Activated CD8-positive, alpha-beta memory T cell treated with anti-CD3 and anti-CD28 coated beads, Interleukin-2, amount 10 ng/mL, durations not matched to agents 7 days and 5 days (primary cell): ENCODE results near the gene MTUS2. TPM values are rescaled to one million over a fixed set of nuclear protein-coding genes. Genes with fewer than 3 reads are reported as not detected.

Experiments used
- ATAC-seq: fragments of 150-1000 bp; cut with Tn5 transposase; one replicate; pipeline ENCODE4 v1.10.0; 2021; ENCODE audit warnings: moderate library complexity
- CTCF ChIA-PET: fragments of 350-600 bp; sonication (Branson Sonifier 250); formaldehyde crosslinking; loops from one replicate; lab custom pipeline; 2021; ENCODE audit warnings: antibody characterized with exemption; lab: Charles Lee
- DNase-seq: peaks from one replicate; pipeline ENCODE4 v3.0.0-alpha.2; 2020
- H3K27ac Mint-ChIP-seq: one replicate; pipeline ENCODE4 v1.8.0; 2021; ENCODE audit warnings: mild to moderate bottlenecking, mixed read lengths
- H3K27me3 Mint-ChIP-seq: one replicate; pipeline ENCODE4 v1.8.0; 2021; ENCODE audit warnings: mixed read lengths
- H3K36me3 Mint-ChIP-seq: one replicate; pipeline ENCODE4 v1.8.0; 2021; ENCODE audit warnings: mild to moderate bottlenecking, mixed read lengths
- H3K4me1 Mint-ChIP-seq: one replicate; pipeline ENCODE4 v1.8.0; 2021; ENCODE audit warnings: mixed read lengths
- H3K4me3 Mint-ChIP-seq: one replicate; pipeline ENCODE4 v1.8.0; 2021; ENCODE audit warnings: mild to moderate bottlenecking, moderate library complexity, mixed read lengths
- H3K9me3 Mint-ChIP-seq: one replicate; pipeline ENCODE4 v1.8.0; 2022; ENCODE audit warnings: low read depth, mixed read lengths
- total RNA-seq, 2 experiments: library from RNA; stranded (reverse); gene quantifications; one replicate each; pipeline ENCODE4 v1.2.3, GENCODE V29; 2021

The MTUS2 gene
- total RNA-seq, 2 experiments from 2014 or later, result not detected

GRCh38 chr13:29459813-29460355 lies 639.7 kb downstream of the MTUS2 start:
- H3K27ac Mint-ChIP-seq, result no peak overlapping the region
- no peaks in the 10 kb centered on the region for H3K4me1 Mint-ChIP-seq
- ATAC-seq, result no peak
- peak; percentile 15 for DNase-seq
- H3K36me3 Mint-ChIP-seq, result no peaks in the 10 kb centered on the region
- no peaks in the 10 kb centered on the region for H3K9me3 Mint-ChIP-seq
- no peak overlapping the region for H3K4me3 Mint-ChIP-seq
- CTCF ChIA-PET, result interaction anchor here (2.4 kb wide), 1 partner anchor 13 kb away, joined by 6 read pairs; no protein-coding TSS in a partner anchor
- H3K27me3 Mint-ChIP-seq, result peaks cover 29% of the 10 kb centered on the region

GRCh38 chr13:29464105-29464679 lies 644.1 kb downstream of the MTUS2 start:
- no peak for ATAC-seq
- Mint-ChIP-seq H3K27ac (no peak overlapping the region), H3K27me3 (peaks cover 19% of the 10 kb centered on the region), H3K4me3 (no peak overlapping the region), H3K36me3 (no peaks in the 10 kb centered on the region), H3K9me3 (no peaks in the 10 kb centered on the region), H3K4me1 (peaks cover 5% of the 10 kb centered on the region)
- no peak for DNase-seq
- CTCF ChIA-PET, result no interaction called here

- H3K27me3 Mint-ChIP-seq, result peaks cover 10% of the 10 kb centered on the region
- no peaks in the 10 kb centered on the region for H3K36me3 Mint-ChIP-seq
- H3K4me3 Mint-ChIP-seq, result no peak overlapping the region
- no peaks in the 10 kb centered on the region for H3K9me3 Mint-ChIP-seq
- DNase-seq, result no peak
- CTCF ChIA-PET, result no interaction called here
- ATAC-seq, result no peak
- peaks cover 5% of the 10 kb centered on the region for H3K4me1 Mint-ChIP-seq
- no peak overlapping the region for H3K27ac Mint-ChIP-seq
Measured at GRCh38 chr13:29465741-29466293, 645.7 kb downstream of the MTUS2 start.

GRCh38 chr13:29471551-29471950 lies 651.4 kb downstream of the MTUS2 start:
- Mint-ChIP-seq H3K4me1 (peaks cover 5% of the 10 kb centered on the region), H3K9me3 (no peaks in the 10 kb centered on the region), H3K27ac (no peak overlapping the region), H3K27me3 (peaks cover 6% of the 10 kb centered on the region), H3K36me3 (no peaks in the 10 kb centered on the region), H3K4me3 (no peak overlapping the region)
- ATAC-seq (no peak), DNase-seq (no peak)
- CTCF ChIA-PET, result interaction anchor here (0.5 to 3.2 kb wide), 9 partner anchors 11 to 813 kb away, joined by 3 to 11 read pairs (median 3); partner anchors contain the start of gene POMP

- CTCF ChIA-PET, result interaction anchor here (0.5 to 4.0 kb wide), 13 partner anchors 11 to 813 kb away, joined by 3 to 16 read pairs (median 3); partner anchors contain the start of gene POMP
- peaks cover 13% of the 10 kb centered on the region for H3K27me3 Mint-ChIP-seq
- no peaks in the 10 kb centered on the region for H3K36me3 Mint-ChIP-seq
- DNase-seq (peak; percentile 67), ATAC-seq (no peak)
- no peak overlapping the region for H3K27ac Mint-ChIP-seq
- H3K4me1 Mint-ChIP-seq, result peaks cover 2% of the 10 kb centered on the region
- H3K9me3 Mint-ChIP-seq, result no peaks in the 10 kb centered on the region
- H3K4me3 Mint-ChIP-seq, result no peak overlapping the region
Measured at GRCh38 chr13:29472332-29472961, 652.3 kb downstream of the MTUS2 start.

- H3K36me3 Mint-ChIP-seq, result no peaks in the 10 kb centered on the region
- peaks cover 11% of the 10 kb centered on the region for H3K27me3 Mint-ChIP-seq
- CTCF ChIA-PET, result interaction anchor here (0.7 to 4.0 kb wide), 7 partner anchors 11 to 241 kb away, joined by 3 to 16 read pairs (median 6); no protein-coding TSS in a partner anchor
- no peak for DNase-seq
- H3K4me3 Mint-ChIP-seq, result no peak overlapping the region
- ATAC-seq, result no peak
- no peak overlapping the region for H3K27ac Mint-ChIP-seq
- no peaks in the 10 kb centered on the region for H3K9me3 Mint-ChIP-seq
- no peaks in the 10 kb centered on the region for H3K4me1 Mint-ChIP-seq
Measured at GRCh38 chr13:29473166-29473565, 653.0 kb downstream of the MTUS2 start.

GRCh38 chr13:29474991-29475390 lies 654.9 kb downstream of the MTUS2 start:
- H3K4me3 Mint-ChIP-seq, result no peak overlapping the region
- peaks cover 11% of the 10 kb centered on the region for H3K27me3 Mint-ChIP-seq
- H3K27ac Mint-ChIP-seq, result no peak overlapping the region
- H3K4me1 Mint-ChIP-seq, result no peaks in the 10 kb centered on the region
- H3K9me3 Mint-ChIP-seq, result no peaks in the 10 kb centered on the region
- CTCF ChIA-PET, result interaction anchor here (4.0 kb wide), 1 partner anchor 33 kb away, joined by 16 read pairs; no protein-coding TSS in a partner anchor
- no peaks in the 10 kb centered on the region for H3K36me3 Mint-ChIP-seq
- DNase-seq, result no peak
- ATAC-seq, result no peak

- CTCF ChIA-PET, result no interaction called here
- no peak for ATAC-seq
- no peak overlapping the region for H3K4me3 Mint-ChIP-seq
Measured at GRCh38 chr13:29476046-29476445, 655.9 kb downstream of the MTUS2 start.

GRCh38 chr13:29479716-29480492 lies 659.8 kb downstream of the MTUS2 start:
- H3K36me3 Mint-ChIP-seq, result no peaks in the 10 kb centered on the region
- no peak overlapping the region for H3K4me3 Mint-ChIP-seq
- DNase-seq (no peak), ATAC-seq (no peak)
- CTCF ChIA-PET, result interaction anchor here (1.0 kb wide), 1 partner anchor 28 kb away, joined by 4 read pairs; no protein-coding TSS in a partner anchor
- H3K27ac Mint-ChIP-seq, result no peak overlapping the region
- peaks cover 16% of the 10 kb centered on the region for H3K27me3 Mint-ChIP-seq
- no peaks in the 10 kb centered on the region for H3K4me1 Mint-ChIP-seq
- no peaks in the 10 kb centered on the region for H3K9me3 Mint-ChIP-seq

More at GRCh38 chr13:29476046-29476445, 655.9 kb downstream of the MTUS2 start:
- Mint-ChIP-seq H3K36me3 (no peaks in the 10 kb centered on the region), H3K27ac (no peak overlapping the region), H3K27me3 (peaks cover 14% of the 10 kb centered on the region), H3K9me3 (no peaks in the 10 kb centered on the region), H3K4me1 (no peaks in the 10 kb centered on the region)
- no peak for DNase-seq

GRCh38 chr13:29480893-29481525 lies 660.9 kb downstream of the MTUS2 start:
- Mint-ChIP-seq H3K36me3 (no peaks in the 10 kb centered on the region), H3K27ac (no peak overlapping the region), H3K9me3 (no peaks in the 10 kb centered on the region), H3K27me3 (peaks cover 22% of the 10 kb centered on the region), H3K4me3 (no peak overlapping the region), H3K4me1 (no peaks in the 10 kb centered on the region)
- DNase-seq, result no peak
- CTCF ChIA-PET, result interaction anchor here (1.8 kb wide), 1 partner anchor 27 kb away, joined by 5 read pairs; no protein-coding TSS in a partner anchor
- no peak for ATAC-seq

- CTCF ChIA-PET, result interaction anchor here (1.8 kb wide), 1 partner anchor 26 kb away, joined by 5 read pairs; no protein-coding TSS in a partner anchor
Measured at GRCh38 chr13:29481603-29482002, 661.5 kb downstream of the MTUS2 start.

GRCh38 chr13:29482504-29482903 lies 662.4 kb downstream of the MTUS2 start:
- H3K27me3 Mint-ChIP-seq, result peaks cover 12% of the 10 kb centered on the region
- no peak for ATAC-seq
- CTCF ChIA-PET, result interaction anchor here (1.8 kb wide), 1 partner anchor 25 kb away, joined by 5 read pairs; no protein-coding TSS in a partner anchor
- no peak for DNase-seq
- H3K4me3 Mint-ChIP-seq, result no peak overlapping the region
- H3K36me3 Mint-ChIP-seq, result no peaks in the 10 kb centered on the region
- no peaks in the 10 kb centered on the region for H3K4me1 Mint-ChIP-seq
- no peaks in the 10 kb centered on the region for H3K9me3 Mint-ChIP-seq
- no peak overlapping the region for H3K27ac Mint-ChIP-seq

More at GRCh38 chr13:29481603-29482002, 661.5 kb downstream of the MTUS2 start:
- DNase-seq, result no peak
- peaks cover 19% of the 10 kb centered on the region for H3K27me3 Mint-ChIP-seq
- no peaks in the 10 kb centered on the region for H3K9me3 Mint-ChIP-seq
- no peaks in the 10 kb centered on the region for H3K4me1 Mint-ChIP-seq
- no peak for ATAC-seq
- no peak overlapping the region for H3K27ac Mint-ChIP-seq
- no peak overlapping the region for H3K4me3 Mint-ChIP-seq
- no peaks in the 10 kb centered on the region for H3K36me3 Mint-ChIP-seq
